K562 (cell line): ENCODE results near the gene BLTP2. TPM values are rescaled to one million over a fixed set of nuclear protein-coding genes. Genes with fewer than 3 reads are reported as not detected.

ENCODE experiments used
- CHD7 ChIP-seq: fragments of 200-600 bp; sonication (generic); IDR thresholded peaks from one replicate; pipeline ENCODE4 v1.6.1; 2012; ENCODE audit warnings: mild to moderate bottlenecking, low read depth, low read length, inconsistent platforms
- MCM7 ChIP-seq, 2 experiments: fragments of 450-650 bp; IDR thresholded peaks; 2 replicates each; pipeline ENCODE4 v1.6.1; 2016 to 2018
- MEIS2 ChIP-seq: fragments of 450-650 bp; IDR thresholded peaks from 2 replicates; pipeline ENCODE4 v1.6.1; 2014; ENCODE audit warnings: mild to moderate bottlenecking; ENCODE audit not compliant: partially characterized antibody
- YBX1 ChIP-seq: fragments of 450-650 bp; IDR thresholded peaks from 2 replicates; pipeline ENCODE4 v1.7.1; 2016; ENCODE audit warnings: mild to moderate bottlenecking
- ZEB2 ChIP-seq: fragments of 450-650 bp; IDR thresholded peaks from 2 replicates; pipeline ENCODE4 v1.6.1; 2016
- ZNF184 ChIP-seq: sonication (generic); formaldehyde crosslinking; IDR thresholded peaks from 2 replicates; pipeline ENCODE4 v1.5.0; 2020; ENCODE audit warnings: missing genetic modification reagents
- polyA plus RNA-seq, 8 experiments: library from polyadenylated mRNA; depleted of rRNA in 4 of 8; stranded (reverse) in 5 of 8; unstranded in 3 of 8; fragments of >200 nt; fragmentation: Nextera tagmentation in 2 of 8; fragmentation: Illumina TruSeq in 1 of 8; extraction: Ambion mirVana in 2 of 8; extraction: Trizol in 1 of 8; gene quantifications; 2 replicates each; pipeline versions ENCODE4 v1.2.1 to v1.2.3, GENCODE V29; 2011 to 2014; ENCODE audit warnings: inconsistent platforms in 1 of 8, missing spikeins in 1 of 8
- total RNA-seq, 7 experiments: library from RNA; depleted of rRNA in 6 of 7; stranded (reverse); fragments of >200 nt in 6 of 7; fragmentation: Illumina TruSeq in 2 of 7; extraction: Trizol in 2 of 7; gene quantifications; 2 replicates each; pipeline versions ENCODE4 v1.2.1 to v1.2.3, GENCODE V29; 2011 to 2021; ENCODE audit warnings: low replicate concordance in 1 of 7
- TF ChIP-seq, protein P1 (sequence below): fragments of 250-450 bp; sonication (Bioruptor Pico); IDR thresholded peaks from 2 replicates; pipeline ENCODE4 v1.4.0; 2020
- TF ChIP-seq, protein P2 (sequence below): sonication (generic); formaldehyde crosslinking; IDR thresholded peaks from 2 replicates; pipeline ENCODE4 v1.8.1; 2023; ENCODE audit warnings: mild to moderate bottlenecking, missing genetic modification reagents

Gene BLTP2
- total and polyA plus RNA-seq, 9 of the 15 experiments (the other 6 are each of a cell fraction or from before 2014, with no cell fraction given), result 14.7 to 174 (median 103) TPM

GRCh38 chr17:28643983-28644786, 773 bp downstream of the BLTP2 start (continued):
- TF ChIP-seq, protein P1, sequence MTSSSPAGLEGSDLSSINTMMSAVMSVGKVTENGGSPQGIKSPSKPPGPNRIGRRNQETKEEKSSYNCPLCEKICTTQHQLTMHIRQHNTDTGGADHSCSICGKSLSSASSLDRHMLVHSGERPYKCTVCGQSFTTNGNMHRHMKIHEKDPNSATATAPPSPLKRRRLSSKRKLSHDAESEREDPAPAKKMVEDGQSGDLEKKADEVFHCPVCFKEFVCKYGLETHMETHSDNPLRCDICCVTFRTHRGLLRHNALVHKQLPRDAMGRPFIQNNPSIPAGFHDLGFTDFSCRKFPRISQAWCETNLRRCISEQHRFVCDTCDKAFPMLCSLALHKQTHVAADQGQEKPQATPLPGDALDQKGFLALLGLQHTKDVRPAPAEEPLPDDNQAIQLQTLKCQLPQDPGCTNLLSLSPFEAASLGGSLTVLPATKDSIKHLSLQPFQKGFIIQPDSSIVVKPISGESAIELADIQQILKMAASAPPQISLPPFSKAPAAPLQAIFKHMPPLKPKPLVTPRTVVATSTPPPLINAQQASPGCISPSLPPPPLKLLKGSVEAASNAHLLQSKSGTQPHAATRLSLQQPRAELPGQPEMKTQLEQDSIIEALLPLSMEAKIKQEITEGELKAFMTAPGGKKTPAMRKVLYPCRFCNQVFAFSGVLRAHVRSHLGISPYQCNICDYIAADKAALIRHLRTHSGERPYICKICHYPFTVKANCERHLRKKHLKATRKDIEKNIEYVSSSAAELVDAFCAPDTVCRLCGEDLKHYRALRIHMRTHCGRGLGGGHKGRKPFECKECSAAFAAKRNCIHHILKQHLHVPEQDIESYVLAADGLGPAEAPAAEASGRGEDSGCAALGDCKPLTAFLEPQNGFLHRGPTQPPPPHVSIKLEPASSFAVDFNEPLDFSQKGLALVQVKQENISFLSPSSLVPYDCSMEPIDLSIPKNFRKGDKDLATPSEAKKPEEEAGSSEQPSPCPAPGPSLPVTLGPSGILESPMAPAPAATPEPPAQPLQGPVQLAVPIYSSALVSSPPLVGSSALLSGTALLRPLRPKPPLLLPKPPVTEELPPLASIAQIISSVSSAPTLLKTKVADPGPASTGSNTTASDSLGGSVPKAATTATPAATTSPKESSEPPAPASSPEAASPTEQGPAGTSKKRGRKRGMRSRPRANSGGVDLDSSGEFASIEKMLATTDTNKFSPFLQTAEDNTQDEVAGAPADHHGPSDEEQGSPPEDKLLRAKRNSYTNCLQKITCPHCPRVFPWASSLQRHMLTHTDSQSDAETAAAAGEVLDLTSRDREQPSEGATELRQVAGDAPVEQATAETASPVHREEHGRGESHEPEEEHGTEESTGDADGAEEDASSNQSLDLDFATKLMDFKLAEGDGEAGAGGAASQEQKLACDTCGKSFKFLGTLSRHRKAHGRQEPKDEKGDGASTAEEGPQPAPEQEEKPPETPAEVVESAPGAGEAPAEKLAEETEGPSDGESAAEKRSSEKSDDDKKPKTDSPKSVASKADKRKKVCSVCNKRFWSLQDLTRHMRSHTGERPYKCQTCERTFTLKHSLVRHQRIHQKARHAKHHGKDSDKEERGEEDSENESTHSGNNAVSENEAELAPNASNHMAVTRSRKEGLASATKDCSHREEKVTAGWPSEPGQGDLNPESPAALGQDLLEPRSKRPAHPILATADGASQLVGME (CRISPR knock-in tag), result 0 out of 2 replicates have a peak, but pooled peaks have one; percentile 54
- TF ChIP-seq YBX1 (no peak), MEIS2 (peak; percentile 6), MCM7 (IDR thresholded peaks at IDR 0.05) (no peak), CHD7 (no peak), ZNF184 (CRISPR knock-in tag) (no peak), ZEB2 (peak; percentile 19; the same call in 1 of the 2 replicates)
- TF ChIP-seq, protein P2, sequence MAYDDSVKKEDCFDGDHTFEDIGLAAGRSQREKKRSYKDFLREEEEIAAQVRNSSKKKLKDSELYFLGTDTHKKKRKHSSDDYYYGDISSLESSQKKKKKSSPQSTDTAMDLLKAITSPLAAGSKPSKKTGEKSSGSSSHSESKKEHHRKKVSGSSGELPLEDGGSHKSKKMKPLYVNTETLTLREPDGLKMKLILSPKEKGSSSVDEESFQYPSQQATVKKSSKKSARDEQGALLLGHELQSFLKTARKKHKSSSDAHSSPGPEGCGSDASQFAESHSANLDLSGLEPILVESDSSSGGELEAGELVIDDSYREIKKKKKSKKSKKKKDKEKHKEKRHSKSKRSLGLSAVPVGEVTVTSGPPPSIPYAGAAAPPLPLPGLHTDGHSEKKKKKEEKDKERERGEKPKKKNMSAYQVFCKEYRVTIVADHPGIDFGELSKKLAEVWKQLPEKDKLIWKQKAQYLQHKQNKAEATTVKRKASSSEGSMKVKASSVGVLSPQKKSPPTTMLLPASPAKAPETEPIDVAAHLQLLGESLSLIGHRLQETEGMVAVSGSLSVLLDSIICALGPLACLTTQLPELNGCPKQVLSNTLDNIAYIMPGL (CRISPR knock-in tag), result 0 out of 2 replicates have a peak, but pooled peaks have one; percentile 26
